ENCODE data around the gene FILIP1L.

Gene FILIP1L

GRCh38 chr3:99976584-99976983, 137.7 kb downstream of the FILIP1L start:
- Mint-ChIP-seq H3K9me3 (no peaks in the 10 kb centered on the region), H3K36me3 (ENCODE audit: low read depth) (no peaks in the 10 kb centered on the region), H3K27ac (no peak overlapping the region), H3K27me3 (ENCODE audit: low read depth) (no peaks in the 10 kb centered on the region), H3K4me3 (no peak overlapping the region), H3K4me1 (ENCODE audit: low read depth) (peaks cover 2% of the 10 kb centered on the region)
- no peak for DNase-seq (ENCODE audit: low spot score)

- H3K4me3 Mint-ChIP-seq: no peak overlapping the region
- no peaks in the 10 kb centered on the region for H3K36me3 Mint-ChIP-seq (ENCODE audit: low read depth)
- H3K27ac Mint-ChIP-seq: no peak overlapping the region
- DNase-seq (ENCODE audit: low spot score): no peak
- peaks cover 10% of the 10 kb centered on the region for H3K4me1 Mint-ChIP-seq (ENCODE audit: low read depth)
- no peaks in the 10 kb centered on the region for H3K27me3 Mint-ChIP-seq (ENCODE audit: low read depth)
- H3K9me3 Mint-ChIP-seq: no peaks in the 10 kb centered on the region
Observed at GRCh38 chr3:99974989-99975388, 139.3 kb downstream of the FILIP1L start.

- no peak overlapping the region for H3K4me3 Mint-ChIP-seq
Observed at GRCh38 chr3:99972380-99973104, 141.8 kb downstream of the FILIP1L start.

GRCh38 chr3:99971761-99972160, 142.5 kb downstream of the FILIP1L start:
- H3K27me3 Mint-ChIP-seq (ENCODE audit: low read depth): no peaks in the 10 kb centered on the region
- H3K27ac Mint-ChIP-seq: no peak overlapping the region
- DNase-seq (ENCODE audit: low spot score): no peak
- no peaks in the 10 kb centered on the region for H3K9me3 Mint-ChIP-seq
- H3K4me1 Mint-ChIP-seq (ENCODE audit: low read depth): peaks cover 27% of the 10 kb centered on the region
- no peaks in the 10 kb centered on the region for H3K36me3 Mint-ChIP-seq (ENCODE audit: low read depth)
- no peak overlapping the region for H3K4me3 Mint-ChIP-seq

More at GRCh38 chr3:99972380-99973104, 141.8 kb downstream of the FILIP1L start:
- DNase-seq (ENCODE audit: low spot score): no peak
- H3K27me3 Mint-ChIP-seq (ENCODE audit: low read depth): no peaks in the 10 kb centered on the region
- H3K36me3 Mint-ChIP-seq (ENCODE audit: low read depth): no peaks in the 10 kb centered on the region
- peaks cover 27% of the 10 kb centered on the region for H3K4me1 Mint-ChIP-seq (ENCODE audit: low read depth)
- no peaks in the 10 kb centered on the region for H3K9me3 Mint-ChIP-seq
- no peak overlapping the region for H3K27ac Mint-ChIP-seq

GRCh38 chr3:99970198-99970597, 144.1 kb downstream of the FILIP1L start:
- H3K27me3 Mint-ChIP-seq (ENCODE audit: low read depth): no peaks in the 10 kb centered on the region
- no peaks in the 10 kb centered on the region for H3K9me3 Mint-ChIP-seq
- H3K27ac Mint-ChIP-seq: no peak overlapping the region
- H3K4me1 Mint-ChIP-seq (ENCODE audit: low read depth): peaks cover 25% of the 10 kb centered on the region
- no peaks in the 10 kb centered on the region for H3K36me3 Mint-ChIP-seq (ENCODE audit: low read depth)
- H3K4me3 Mint-ChIP-seq: peak overlapping the region; percentile 7
- DNase-seq (ENCODE audit: low spot score): peak; percentile 15

- Mint-ChIP-seq H3K4me1 (ENCODE audit: low read depth) (peaks cover 25% of the 10 kb centered on the region), H3K36me3 (ENCODE audit: low read depth) (no peaks in the 10 kb centered on the region), H3K27me3 (ENCODE audit: low read depth) (no peaks in the 10 kb centered on the region), H3K4me3 (no peak overlapping the region), H3K27ac (no peak overlapping the region), H3K9me3 (no peaks in the 10 kb centered on the region)
- no peak for DNase-seq (ENCODE audit: low spot score)
Observed at GRCh38 chr3:99969136-99969535, 145.2 kb downstream of the FILIP1L start.

- H3K4me1 Mint-ChIP-seq (ENCODE audit: low read depth): peaks cover 25% of the 10 kb centered on the region
- H3K9me3 Mint-ChIP-seq: no peaks in the 10 kb centered on the region
- no peak overlapping the region for H3K27ac Mint-ChIP-seq
- no peak overlapping the region for H3K4me3 Mint-ChIP-seq
- no peak for DNase-seq (ENCODE audit: low spot score)
- H3K27me3 Mint-ChIP-seq (ENCODE audit: low read depth): no peaks in the 10 kb centered on the region
- H3K36me3 Mint-ChIP-seq (ENCODE audit: low read depth): no peaks in the 10 kb centered on the region
Observed at GRCh38 chr3:99967796-99968195, 146.5 kb downstream of the FILIP1L start.

GRCh38 chr3:99966662-99967416, 147.5 kb downstream of the FILIP1L start:
- DNase-seq (ENCODE audit: low spot score): no peak
- H3K27ac Mint-ChIP-seq: no peak overlapping the region
- H3K9me3 Mint-ChIP-seq: no peaks in the 10 kb centered on the region
- no peak overlapping the region for H3K4me3 Mint-ChIP-seq
- peaks cover 27% of the 10 kb centered on the region for H3K4me1 Mint-ChIP-seq (ENCODE audit: low read depth)
- no peaks in the 10 kb centered on the region for H3K27me3 Mint-ChIP-seq (ENCODE audit: low read depth)
- H3K36me3 Mint-ChIP-seq (ENCODE audit: low read depth): no peaks in the 10 kb centered on the region

- no peak for DNase-seq (ENCODE audit: low spot score)
- no peak overlapping the region for H3K27ac Mint-ChIP-seq
- H3K9me3 Mint-ChIP-seq: no peaks in the 10 kb centered on the region
Observed at GRCh38 chr3:99965681-99966408, 148.5 kb downstream of the FILIP1L start.

GRCh38 chr3:99965077-99965476, 149.2 kb downstream of the FILIP1L start:
- Mint-ChIP-seq H3K36me3 (ENCODE audit: low read depth) (no peaks in the 10 kb centered on the region), H3K4me3 (no peak overlapping the region), H3K4me1 (ENCODE audit: low read depth) (peaks cover 20% of the 10 kb centered on the region), H3K9me3 (no peaks in the 10 kb centered on the region), H3K27ac (no peak overlapping the region), H3K27me3 (ENCODE audit: low read depth) (no peaks in the 10 kb centered on the region)
- no peak for DNase-seq (ENCODE audit: low spot score)

More at GRCh38 chr3:99965681-99966408, 148.5 kb downstream of the FILIP1L start:
- Mint-ChIP-seq H3K4me1 (ENCODE audit: low read depth) (peaks cover 28% of the 10 kb centered on the region), H3K27me3 (ENCODE audit: low read depth) (no peaks in the 10 kb centered on the region), H3K4me3 (no peak overlapping the region), H3K36me3 (ENCODE audit: low read depth) (no peaks in the 10 kb centered on the region)

- H3K4me1 Mint-ChIP-seq (ENCODE audit: low read depth): peaks cover 2% of the 10 kb centered on the region
- no peak overlapping the region for H3K27ac Mint-ChIP-seq
- H3K36me3 Mint-ChIP-seq (ENCODE audit: low read depth): no peaks in the 10 kb centered on the region
- no peaks in the 10 kb centered on the region for H3K27me3 Mint-ChIP-seq (ENCODE audit: low read depth)
- H3K9me3 Mint-ChIP-seq: no peaks in the 10 kb centered on the region
- no peak for DNase-seq (ENCODE audit: low spot score)
- no peak overlapping the region for H3K4me3 Mint-ChIP-seq
Observed at GRCh38 chr3:99962703-99963102, 151.6 kb downstream of the FILIP1L start.

- no peaks in the 10 kb centered on the region for H3K36me3 Mint-ChIP-seq (ENCODE audit: low read depth)
- no peaks in the 10 kb centered on the region for H3K27me3 Mint-ChIP-seq (ENCODE audit: low read depth)
- no peak for DNase-seq (ENCODE audit: low spot score)
- no peak overlapping the region for H3K27ac Mint-ChIP-seq
- H3K4me3 Mint-ChIP-seq: no peak overlapping the region
- H3K4me1 Mint-ChIP-seq (ENCODE audit: low read depth): peaks cover 2% of the 10 kb centered on the region
- no peaks in the 10 kb centered on the region for H3K9me3 Mint-ChIP-seq
Observed at GRCh38 chr3:99961756-99962515, 152.4 kb downstream of the FILIP1L start.

- no peaks in the 10 kb centered on the region for H3K36me3 Mint-ChIP-seq (ENCODE audit: low read depth)
- peaks cover 2% of the 10 kb centered on the region for H3K4me1 Mint-ChIP-seq (ENCODE audit: low read depth)
- no peak for DNase-seq (ENCODE audit: low spot score)
- H3K27ac Mint-ChIP-seq: no peak overlapping the region
- H3K4me3 Mint-ChIP-seq: no peak overlapping the region
- no peaks in the 10 kb centered on the region for H3K9me3 Mint-ChIP-seq
- no peaks in the 10 kb centered on the region for H3K27me3 Mint-ChIP-seq (ENCODE audit: low read depth)
Observed at GRCh38 chr3:99960941-99961340, 153.4 kb downstream of the FILIP1L start.

Measured in T-helper 2 cell treated with Interferon-gamma antibody and Interleukin-4, amounts not matched to agents 5 μg/mL and 100 μg/mL, for 36 hours (primary cell).